Hepatocyte (in vitro differentiated cells): ENCODE data around the gene CELSR1.

Experiments
- EZH2 ChIP-seq: fragments of 200-600 bp; sonication (generic); IDR thresholded peaks from 2 replicates; pipeline ENCODE4 v1.6.1; 2016; ENCODE audit warnings: antibody characterized with exemption, mild to moderate bottlenecking, borderline replicate concordance
- EZH2phosphoT487 ChIP-seq: fragments of 200-600 bp; sonication (generic); IDR thresholded peaks from one replicate; pipeline ENCODE4 v1.6.1; 2018; ENCODE audit warnings: antibody characterized with exemption, mild to moderate bottlenecking, low read depth, moderate library complexity; ENCODE audit not compliant: unreplicated experiment, severe bottlenecking
- TF ChIP-seq, protein P1 (sequence below): fragments of 200-600 bp; sonication (generic); IDR thresholded peaks from 2 replicates; pipeline ENCODE4 v1.5.1; 2016; ENCODE audit warnings: antibody characterized with exemption, mild to moderate bottlenecking; ENCODE audit not compliant: poor library complexity

DNA sequence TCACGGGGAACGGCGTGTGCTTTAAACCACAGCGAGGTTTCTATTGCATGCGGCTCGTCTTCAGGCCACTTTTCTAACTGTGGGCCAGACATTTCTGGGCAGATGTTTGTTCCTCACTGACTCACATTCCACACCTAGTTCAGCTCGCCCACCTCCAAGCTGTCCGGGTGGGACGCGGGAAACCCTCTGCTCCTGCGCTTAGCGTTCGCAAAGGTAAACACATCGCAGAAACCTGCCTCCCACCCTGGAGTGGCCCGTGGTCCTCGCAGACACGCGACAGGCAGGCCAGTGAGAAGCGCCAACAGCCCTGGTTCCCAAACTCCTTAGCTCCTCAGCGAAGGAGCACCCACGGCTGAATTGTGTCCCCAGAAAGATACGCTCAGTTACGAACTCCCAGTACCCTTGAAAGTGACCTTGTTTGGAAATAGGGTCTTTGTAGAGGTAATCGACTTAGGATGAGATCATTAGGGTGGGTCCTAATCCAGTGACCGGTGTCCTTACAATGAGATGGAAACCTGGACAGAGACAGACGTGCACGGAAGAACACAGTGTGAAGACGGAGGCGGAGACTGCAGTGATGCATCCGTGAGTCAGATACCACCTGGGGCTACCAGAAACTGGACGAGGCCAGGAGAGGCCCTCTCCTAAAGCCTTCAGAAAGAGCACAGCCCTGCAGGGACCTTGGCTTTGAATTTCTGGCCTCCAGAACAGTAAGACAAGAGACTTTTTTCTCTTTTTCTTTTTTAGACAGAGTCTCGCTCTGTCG is 82.7 kb downstream of the CELSR1 start:
- TF ChIP-seq, protein P1, sequence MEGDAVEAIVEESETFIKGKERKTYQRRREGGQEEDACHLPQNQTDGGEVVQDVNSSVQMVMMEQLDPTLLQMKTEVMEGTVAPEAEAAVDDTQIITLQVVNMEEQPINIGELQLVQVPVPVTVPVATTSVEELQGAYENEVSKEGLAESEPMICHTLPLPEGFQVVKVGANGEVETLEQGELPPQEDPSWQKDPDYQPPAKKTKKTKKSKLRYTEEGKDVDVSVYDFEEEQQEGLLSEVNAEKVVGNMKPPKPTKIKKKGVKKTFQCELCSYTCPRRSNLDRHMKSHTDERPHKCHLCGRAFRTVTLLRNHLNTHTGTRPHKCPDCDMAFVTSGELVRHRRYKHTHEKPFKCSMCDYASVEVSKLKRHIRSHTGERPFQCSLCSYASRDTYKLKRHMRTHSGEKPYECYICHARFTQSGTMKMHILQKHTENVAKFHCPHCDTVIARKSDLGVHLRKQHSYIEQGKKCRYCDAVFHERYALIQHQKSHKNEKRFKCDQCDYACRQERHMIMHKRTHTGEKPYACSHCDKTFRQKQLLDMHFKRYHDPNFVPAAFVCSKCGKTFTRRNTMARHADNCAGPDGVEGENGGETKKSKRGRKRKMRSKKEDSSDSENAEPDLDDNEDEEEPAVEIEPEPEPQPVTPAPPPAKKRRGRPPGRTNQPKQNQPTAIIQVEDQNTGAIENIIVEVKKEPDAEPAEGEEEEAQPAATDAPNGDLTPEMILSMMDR = no peak
- TF ChIP-seq EZH2phosphoT487 (no peak), EZH2 (no peak)
